C4-2B (cell line): Measurements from ENCODE around the gene FOXC1.

ENCODE experiments used
- ZFX ChIP-seq: fragments of 450-650 bp; IDR thresholded peaks from 2 replicates; pipeline ENCODE4 v1.6.1; 2017
- TF ChIP-seq, protein P1 (sequence below): fragments of 450-650 bp; conservative IDR thresholded peaks from 2 replicates; pipeline ENCODE4 v1.5.1; 2017; ENCODE audit warnings: mild to moderate bottlenecking

DNA sequence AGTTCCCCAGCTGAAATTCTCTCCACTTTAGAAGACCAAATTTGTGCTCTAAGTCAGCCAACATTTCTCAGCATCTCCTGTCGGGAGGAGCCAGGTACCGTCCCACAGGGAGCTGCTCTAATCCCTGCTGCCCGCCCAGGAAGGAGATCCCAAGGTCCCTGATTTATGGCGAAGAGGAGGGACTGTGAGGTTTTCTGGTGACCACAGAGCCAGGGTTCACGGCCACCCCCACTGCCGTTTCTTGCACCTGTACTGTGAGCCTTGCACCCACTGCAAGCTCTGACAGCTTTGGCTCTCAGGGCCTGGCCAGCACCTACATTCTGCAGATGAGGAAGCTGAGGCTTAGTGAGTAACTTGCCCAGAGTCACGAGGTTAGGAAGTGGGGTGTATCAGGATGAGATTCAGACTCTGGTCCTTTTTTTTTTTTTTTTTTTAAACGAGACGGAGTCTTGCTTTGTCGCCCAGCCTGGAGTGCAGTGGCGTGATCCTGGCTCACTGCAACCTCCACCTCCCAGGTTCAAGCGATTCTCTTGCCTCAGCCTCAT lies 34.9 kb downstream of the FOXC1 start:
- TF ChIP-seq, protein P1, sequence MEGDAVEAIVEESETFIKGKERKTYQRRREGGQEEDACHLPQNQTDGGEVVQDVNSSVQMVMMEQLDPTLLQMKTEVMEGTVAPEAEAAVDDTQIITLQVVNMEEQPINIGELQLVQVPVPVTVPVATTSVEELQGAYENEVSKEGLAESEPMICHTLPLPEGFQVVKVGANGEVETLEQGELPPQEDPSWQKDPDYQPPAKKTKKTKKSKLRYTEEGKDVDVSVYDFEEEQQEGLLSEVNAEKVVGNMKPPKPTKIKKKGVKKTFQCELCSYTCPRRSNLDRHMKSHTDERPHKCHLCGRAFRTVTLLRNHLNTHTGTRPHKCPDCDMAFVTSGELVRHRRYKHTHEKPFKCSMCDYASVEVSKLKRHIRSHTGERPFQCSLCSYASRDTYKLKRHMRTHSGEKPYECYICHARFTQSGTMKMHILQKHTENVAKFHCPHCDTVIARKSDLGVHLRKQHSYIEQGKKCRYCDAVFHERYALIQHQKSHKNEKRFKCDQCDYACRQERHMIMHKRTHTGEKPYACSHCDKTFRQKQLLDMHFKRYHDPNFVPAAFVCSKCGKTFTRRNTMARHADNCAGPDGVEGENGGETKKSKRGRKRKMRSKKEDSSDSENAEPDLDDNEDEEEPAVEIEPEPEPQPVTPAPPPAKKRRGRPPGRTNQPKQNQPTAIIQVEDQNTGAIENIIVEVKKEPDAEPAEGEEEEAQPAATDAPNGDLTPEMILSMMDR = no peak
- no peak for TF ChIP-seq ZFX
